HG02759 (cell line): ENCODE data around the gene ULK3.

ENCODE experiments used
- ATAC-seq: cut with Tn5 transposase; IDR thresholded peaks from one replicate; pipeline ENCODE4 v1.9.1; 2021; ENCODE audit warnings: mild to moderate bottlenecking, moderate library complexity; ENCODE audit not compliant: unreplicated experiment

Gene ULK3

DNA sequence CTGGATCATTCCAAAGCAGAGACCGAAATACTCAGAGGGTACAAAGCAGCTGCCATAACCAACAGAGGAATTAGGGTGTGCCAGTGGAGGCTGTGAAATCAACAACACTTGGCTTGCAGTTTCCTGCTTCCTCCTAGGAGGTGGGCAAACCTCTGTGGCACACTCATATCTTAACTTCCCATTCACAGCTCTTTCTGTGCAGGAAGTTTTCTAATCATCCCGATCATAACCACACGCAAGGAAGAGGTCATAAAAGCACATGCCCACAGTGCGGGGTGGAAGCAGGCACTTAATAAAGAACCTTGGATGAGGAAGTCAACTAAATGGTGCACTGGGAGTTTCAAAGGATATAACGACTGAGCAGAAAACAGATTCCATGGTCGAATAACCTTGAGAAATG is 25.1 kb upstream of the ULK3 start:
- no peak for ATAC-seq

GRCh38 chr15:74867466-74868038 is 24.6 kb upstream of the ULK3 start:
- no peak for ATAC-seq

DNA sequence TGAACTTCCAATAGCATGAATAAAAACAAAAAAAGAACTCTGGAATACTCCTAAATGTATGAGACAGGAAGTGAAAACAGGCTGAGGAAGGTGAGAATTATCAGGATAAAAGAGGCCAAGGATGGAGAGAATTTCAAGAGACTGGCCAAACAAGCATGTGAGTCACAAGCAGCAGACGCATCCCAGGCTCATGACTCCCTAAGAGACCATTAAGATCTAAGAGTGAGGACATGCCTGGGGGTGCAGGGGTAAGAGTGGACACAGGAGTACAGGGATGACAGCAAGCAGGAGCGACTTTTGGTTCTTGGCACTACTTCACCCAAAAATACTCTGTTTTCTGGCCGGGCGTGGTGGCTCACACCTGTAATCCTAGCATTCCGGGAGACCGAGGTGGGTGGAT is 23.1 kb upstream of the ULK3 start:
- ATAC-seq: no peak

GRCh38 chr15:74865316-74865715 is 22.4 kb upstream of the ULK3 start:
- ATAC-seq: no peak

- no peak for ATAC-seq
These were observed 21.3 kb upstream of the ULK3 start for GRCh38 chr15:74864296-74864695.

GRCh38 chr15:74863239-74864056 is 20.5 kb upstream of the ULK3 start:
- ATAC-seq: no peak

DNA sequence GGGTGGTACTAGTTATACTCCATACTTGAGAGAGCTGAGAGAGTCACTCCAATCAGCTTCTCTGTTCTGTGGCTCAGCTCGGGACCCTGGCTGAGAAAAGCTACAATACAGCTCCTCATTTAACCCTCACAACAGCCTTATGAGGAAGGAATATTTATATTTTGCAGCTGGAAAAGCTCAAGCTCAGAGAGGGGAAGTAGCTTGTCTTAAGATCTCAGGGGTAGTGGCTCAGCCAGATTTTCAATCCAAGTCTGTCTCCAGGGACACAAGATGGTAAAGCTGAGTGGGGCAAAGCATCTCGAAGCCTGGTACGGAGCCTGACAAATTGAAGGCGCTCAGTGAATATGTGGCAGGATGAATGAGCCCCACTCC is 15.4 kb upstream of the ULK3 start:
- no peak for ATAC-seq

GRCh38 chr15:74857671-74858368 is 14.9 kb upstream of the ULK3 start:
- no peak for ATAC-seq

DNA sequence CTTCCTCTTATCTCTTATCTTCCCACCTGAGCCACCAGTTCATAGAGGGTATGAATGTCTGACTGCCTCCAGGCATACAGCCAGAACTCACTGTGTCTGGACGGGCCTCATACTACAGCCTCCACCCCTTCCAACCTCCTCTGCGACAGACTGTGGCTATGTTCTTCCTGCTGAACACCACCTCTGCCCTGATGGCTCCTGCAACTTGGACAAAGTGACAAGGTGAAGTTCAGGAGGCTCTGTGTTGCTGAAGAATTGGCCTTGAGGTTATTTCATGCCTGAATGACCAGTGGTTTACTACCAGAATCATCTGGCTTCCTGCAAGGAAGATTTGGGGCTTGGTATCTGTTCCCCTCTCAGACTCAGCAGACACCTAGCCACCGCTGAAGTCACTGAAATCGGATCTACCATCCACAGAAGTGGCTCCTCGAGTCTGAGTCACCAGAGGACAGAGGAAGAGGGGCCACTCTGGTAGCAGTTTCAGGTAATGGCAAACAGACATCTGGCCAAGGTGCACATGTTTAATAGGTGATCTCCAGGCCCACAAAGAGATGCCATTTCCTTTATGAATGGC is 14.2 kb upstream of the ULK3 start:
- ATAC-seq: peak; percentile 73

GRCh38 chr15:74856537-74856936 is 13.6 kb upstream of the ULK3 start:
- no peak for ATAC-seq

DNA sequence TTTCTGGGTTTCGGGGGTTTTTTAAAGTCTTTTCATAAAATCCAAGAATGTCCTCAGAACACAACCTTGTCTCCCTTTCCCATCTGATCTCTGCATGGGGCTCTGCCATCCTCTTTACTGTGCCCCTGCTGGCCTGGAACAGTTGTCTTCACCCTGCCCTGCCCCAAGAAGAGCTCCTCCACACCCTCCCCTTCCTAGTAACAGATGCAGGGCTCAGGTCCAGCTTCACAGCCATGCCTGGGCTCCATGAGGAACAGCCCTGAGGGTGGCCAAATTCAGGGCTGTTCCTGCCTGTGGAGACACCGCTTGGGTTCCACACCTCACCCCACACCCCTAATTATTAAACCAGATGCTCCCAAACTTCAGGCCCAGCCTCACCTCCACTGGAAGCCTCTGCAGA is 12.9 kb upstream of the ULK3 start:
- ATAC-seq: no peak

DNA sequence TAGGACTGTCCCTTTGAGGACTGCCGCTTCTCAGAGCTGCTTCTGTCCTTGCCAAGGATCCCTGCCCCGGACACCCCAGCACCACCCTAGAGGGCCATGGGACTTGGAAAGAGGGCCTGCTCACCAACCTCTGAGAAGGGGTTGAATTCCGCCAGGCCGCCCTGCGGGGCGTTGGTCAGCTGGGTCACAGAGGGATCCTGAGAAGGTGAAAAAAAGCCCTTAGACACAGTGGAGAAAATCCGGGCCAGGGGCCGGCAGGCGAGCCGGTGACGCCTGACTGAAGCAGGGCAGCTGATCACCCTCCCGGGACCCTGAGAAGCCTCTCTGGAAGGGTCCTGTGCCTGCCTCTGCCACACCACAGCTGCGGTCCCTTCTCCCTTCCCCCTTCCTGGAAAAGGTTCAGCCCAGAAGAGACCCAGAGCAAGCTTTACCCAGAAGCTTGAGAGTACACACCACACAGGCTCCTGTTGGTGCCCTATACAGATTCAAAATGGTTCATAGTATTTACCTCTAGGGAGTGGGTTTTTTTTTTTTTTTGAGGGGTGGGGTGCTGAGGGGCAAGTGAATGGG is 11.6 kb upstream of the ULK3 start:
- no peak for ATAC-seq

DNA sequence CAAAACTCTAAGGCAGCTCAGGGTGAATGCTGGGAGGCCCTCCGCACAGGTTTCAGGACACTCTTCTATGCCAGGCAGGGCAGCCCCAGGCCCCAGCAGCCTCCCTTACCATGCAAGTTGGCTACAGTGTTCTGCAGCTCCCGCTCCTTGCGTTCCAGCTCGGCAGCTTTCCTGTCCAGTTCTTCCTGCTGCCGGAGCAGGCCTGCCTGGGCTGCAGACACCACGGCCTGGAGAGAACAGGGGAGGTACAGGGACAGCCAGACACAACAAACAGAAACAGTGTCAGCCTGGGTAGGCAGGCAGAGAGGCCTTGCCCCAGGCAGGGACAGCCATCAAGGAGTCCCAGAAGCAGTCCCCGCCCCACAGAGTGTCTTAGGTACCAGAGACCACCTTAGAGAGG is 9.0 kb upstream of the ULK3 start:
- no peak for ATAC-seq

- ATAC-seq: no peak
These were observed 7.4 kb upstream of the ULK3 start for GRCh38 chr15:74850393-74850792.

DNA sequence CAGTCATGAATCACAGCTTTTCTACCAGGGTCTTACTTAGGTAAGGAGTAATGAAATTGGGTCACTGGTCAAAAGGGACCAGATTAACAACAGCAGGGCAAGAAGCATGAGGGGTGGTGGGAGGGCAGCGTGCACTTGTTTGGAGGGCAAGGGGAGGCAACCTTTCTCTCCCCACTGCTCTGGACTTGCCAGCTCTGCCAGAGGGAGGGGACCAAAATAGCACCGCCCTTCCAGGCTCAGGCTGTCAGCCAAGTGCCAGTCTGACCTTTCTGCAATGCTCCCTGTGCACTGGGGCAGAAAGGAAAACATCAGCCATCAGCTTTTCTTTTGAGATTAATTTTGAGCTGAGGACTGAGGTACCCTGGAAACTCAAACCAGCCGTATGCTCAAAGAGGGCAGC is 4.5 kb upstream of the ULK3 start:
- no peak for ATAC-seq

DNA sequence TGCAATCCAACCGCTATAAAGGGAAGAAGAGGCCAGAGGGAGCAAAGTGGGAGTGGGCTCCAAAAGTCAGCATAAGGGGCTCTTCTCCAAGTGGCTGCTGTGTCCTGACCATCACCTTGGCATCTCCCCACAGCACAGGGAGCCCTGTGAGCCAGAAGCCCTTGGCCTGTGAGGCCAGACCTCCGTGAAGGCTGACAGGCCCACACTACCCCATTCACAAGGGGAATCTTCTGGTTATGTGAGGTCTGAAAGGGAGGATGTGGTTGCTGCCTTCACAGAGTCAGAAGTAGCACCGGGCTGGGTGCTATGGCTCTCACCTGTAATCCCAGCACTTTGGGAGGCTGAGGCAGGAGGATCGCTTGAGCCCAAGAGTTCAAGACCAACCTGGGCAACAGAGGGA is 2.6 kb upstream of the ULK3 start:
- ATAC-seq: no peak

DNA sequence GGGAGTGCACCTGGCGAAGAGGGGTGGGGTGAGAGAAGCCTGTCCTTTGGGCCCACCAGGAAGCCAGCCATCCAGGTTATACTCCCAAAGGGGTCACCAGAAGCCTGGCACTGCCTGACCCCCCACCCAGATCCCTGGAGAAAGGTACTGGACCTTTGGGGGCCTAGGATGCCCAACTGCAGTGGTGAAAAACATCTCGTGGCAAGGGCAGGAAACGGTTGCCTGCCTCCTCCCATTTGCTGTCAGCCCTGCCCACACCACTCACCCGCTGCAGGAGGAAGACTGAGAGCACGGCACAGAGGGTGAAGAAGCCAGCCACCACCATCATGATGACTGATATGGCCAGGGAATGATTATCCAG is 2.2 kb upstream of the ULK3 start:
- no peak for ATAC-seq

DNA sequence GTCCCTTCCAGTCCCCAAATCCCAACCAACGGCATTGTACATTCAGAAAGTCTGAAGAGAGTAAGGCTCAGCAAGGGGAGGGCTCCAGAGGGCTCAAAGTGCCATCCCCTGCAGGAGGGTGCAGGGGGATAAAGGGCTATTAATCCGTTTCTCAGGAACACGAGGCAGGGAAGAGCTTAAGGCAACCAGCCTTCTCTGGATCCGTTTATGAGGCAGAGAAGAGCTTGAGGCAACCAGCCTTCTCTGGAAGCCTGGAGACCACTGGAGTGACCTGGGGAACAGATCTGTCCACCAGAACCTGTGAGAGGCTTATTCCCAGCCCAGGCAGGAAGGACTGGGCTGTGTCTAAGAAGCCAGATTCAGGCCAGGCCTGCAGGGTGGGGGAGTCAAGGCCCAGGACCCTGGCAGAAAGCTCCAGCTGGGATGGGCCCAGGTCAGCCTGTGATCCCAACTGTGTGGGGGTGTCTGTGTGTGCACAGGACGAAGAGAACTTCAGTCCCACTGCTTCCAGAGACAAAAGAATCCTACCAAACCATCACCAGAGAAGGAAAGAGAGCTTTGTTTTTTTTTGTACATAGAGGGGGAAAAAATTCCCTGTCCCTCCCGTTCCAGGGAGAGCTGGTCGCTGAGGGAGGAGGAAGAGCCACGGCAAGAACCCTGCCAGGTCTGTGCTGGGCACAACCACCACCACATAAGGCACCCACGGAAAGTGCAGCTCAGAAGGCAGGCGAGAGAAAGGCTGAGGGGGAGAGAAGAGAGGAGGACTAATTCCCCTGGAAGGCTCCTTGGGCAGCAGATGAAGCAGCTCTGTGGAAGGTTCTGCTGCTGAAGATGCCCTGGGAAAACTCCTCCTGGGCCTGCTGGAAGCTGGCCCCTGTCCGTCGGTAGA is 1.6 kb upstream of the ULK3 start:
- ATAC-seq: no peak

DNA sequence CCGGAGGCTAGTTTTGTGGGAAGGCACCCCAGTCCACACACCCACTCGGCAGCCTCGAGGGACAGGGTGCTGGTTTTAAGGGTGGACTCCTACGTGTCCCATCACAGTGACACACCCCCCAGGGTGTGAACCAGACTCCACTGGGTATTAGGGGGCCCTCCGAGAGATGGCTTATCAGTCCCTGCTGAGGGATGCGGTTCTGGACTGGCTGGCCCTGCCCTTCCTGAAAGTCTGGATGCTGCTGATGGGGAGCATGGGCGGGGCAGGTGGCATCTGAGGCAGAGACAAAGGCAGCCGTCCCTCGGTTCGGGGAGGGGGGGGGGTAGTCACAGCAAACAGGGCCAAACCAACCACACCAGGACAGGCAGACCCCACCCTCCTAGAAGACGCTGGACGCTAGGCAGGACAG is 939 bp upstream of the ULK3 start:
- no peak for ATAC-seq

- ATAC-seq: no peak
These were observed 481 bp upstream of the ULK3 start for GRCh38 chr15:74843445-74843828.

DNA sequence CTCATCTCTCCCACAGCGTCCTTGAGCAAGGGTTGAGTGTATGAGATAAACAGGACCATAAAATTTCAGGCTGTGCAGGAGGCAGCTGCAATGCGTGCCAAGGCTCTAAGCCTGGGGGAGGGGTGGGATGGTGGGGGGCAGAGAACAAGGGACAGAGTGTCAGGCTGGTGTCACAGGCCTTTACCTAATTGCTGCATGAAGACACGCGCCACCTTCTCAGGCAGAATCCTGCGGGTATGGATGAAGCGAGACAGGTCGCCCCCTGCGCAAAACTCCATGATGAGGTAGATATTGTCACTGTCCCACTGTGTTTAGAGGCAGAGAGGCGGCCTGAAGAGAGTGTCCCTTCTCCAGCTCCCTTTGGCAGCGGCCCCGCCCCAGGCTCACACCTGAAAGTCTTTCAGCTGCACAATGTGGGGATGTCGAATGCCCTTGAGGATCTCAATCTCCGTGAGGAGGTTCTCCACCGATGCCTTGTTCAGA is 1.0 kb downstream of the ULK3 start:
- ATAC-seq: no peak
